ENCODE results near the gene EDN1. TPM values are rescaled to one million over a fixed set of nuclear protein-coding genes. Genes with fewer than 3 reads are reported as not detected.

EDN1 gene
- total and polyA plus RNA-seq, 10 of the 15 experiments (the other 5 are each of a cell fraction or from before 2014, with no cell fraction given), result 2.0 to 6.6 (median 3.1) TPM

DNA sequence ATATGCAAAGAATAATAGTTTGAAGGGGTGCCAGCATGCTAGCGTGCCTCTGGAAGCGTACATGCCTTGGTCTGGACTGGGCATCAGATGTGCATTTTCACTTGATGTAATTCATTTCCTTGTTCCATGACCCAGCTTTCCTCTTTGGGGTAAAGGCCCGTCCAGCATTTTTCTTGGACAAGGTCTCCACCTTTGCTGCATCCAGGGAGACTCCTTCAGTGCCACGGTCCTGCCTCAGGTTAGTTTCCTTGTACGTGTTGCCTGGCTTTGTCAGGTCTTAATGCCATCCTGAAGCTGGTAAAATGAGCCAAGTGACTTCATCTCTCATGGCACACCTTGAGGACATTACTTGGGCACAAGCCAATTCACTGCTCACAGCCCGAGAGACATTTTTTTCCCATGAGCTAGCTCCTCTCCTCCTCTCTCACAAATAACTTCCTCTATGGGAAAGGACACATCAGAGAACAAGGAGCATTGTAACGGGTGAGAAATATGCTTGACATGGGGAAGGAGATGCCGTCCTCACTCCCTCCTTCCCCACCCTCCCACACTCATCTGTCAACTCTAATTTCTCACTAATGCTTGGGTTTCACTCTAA lies 23.9 kb downstream of the EDN1 start:
- in situ Hi-C loops (cut with MboI) (no loop called here), intact Hi-C loops (cut with micrococcal nuclease; ENCODE audit: unreplicated experiment) (no loop called here)
- FAIRE-seq, result no peak
- 39% methylated on average over 8 of the region's 8 CpGs for whole genome bisulfite sequencing (ENCODE audit: insufficient coverage, insufficient replicate concordance, low lambda C conversion rate, missing lambda C conversion rate)
- Histone ChIP-seq H3K4me1 (ENCODE audit: control insufficient read depth, insufficient read depth, low read length) (no peaks in the 10 kb centered on the region), H3K27ac (ENCODE audit: control insufficient read depth, insufficient read depth) (no peak overlapping the region), H3K27me3 (replicated peaks in 1 of 2; ENCODE audit: control insufficient read depth in 2 of 2, insufficient read depth in 2 of 2, low read length in 1 of 2) (no peaks in the 10 kb centered on the region), H4K20me1 (ENCODE audit: control insufficient read depth, insufficient read depth) (no peaks in the 10 kb centered on the region), H2AFZ (ENCODE audit: control insufficient read depth, low read depth, low read length) (no peak overlapping the region), H3K4me3 (no peak overlapping the region), H3K79me2 (ENCODE audit: control insufficient read depth, insufficient read depth, low read length) (no peaks in the 10 kb centered on the region), H3K9me3 (replicated peaks; ENCODE audit: control insufficient read depth, insufficient read depth, low read length) (peaks cover 4% of the 10 kb centered on the region; the same call in 2 of the 3 replicates), H3K4me2 (ENCODE audit: control insufficient read depth, insufficient read depth) (no peak overlapping the region), H3K9ac (ENCODE audit: control insufficient read depth, insufficient read depth, low read length) (no peak overlapping the region), H3K36me3 (ENCODE audit: control insufficient read depth in 2 of 2, insufficient read depth in 2 of 2, low read length in 1 of 2) (no peaks in the 10 kb centered on the region)
- DNase-seq (ENCODE audit: low read depth, low spot score), result no peak
- TF ChIP-seq JUNB (IDR thresholded peaks at IDR 0.05) (no peak), POLR2AphosphoS2 (IDR thresholded peaks at IDR 0.05; ENCODE audit: low read depth, low read length) (no peak), CBX3 (IDR thresholded peaks at IDR 0.05; ENCODE audit: borderline replicate concordance, low read depth) (no peak), ZNF622 (IDR thresholded peaks at IDR 0.05) (no peak), HDAC6 (IDR thresholded peaks at IDR 0.05; ENCODE audit: unreplicated experiment) (no peak), BRCA1 (IDR thresholded peaks at IDR 0.05; ENCODE audit: low read depth, low read length) (no peak), MEF2B (IDR thresholded peaks at IDR 0.05; ENCODE audit: partially characterized antibody, poor library complexity, severe bottlenecking) (no peak), ESRRA (IDR thresholded peaks at IDR 0.05; ENCODE audit: low read length) (no peak), YBX1 (IDR thresholded peaks at IDR 0.05) (no peak), SREBF2 (IDR thresholded peaks at IDR 0.05; ENCODE audit: low read length) (no peak), BHLHE40 (IDR thresholded peaks at IDR 0.05; ENCODE audit: borderline replicate concordance in 1 of 2, low read depth in 2 of 2, low read length in 1 of 2) (no peak), SUZ12 (IDR thresholded peaks at IDR 0.05; ENCODE audit: unreplicated experiment) (no peak), MEF2A (IDR thresholded peaks at IDR 0.05; ENCODE audit: insufficient read depth, low read depth, low read length) (no peak), NR2F1 (conservative IDR thresholded peaks at IDR 0.05) (no peak), POU2F2 (IDR thresholded peaks at IDR 0.05; ENCODE audit: borderline replicate concordance, low read depth, low read length) (no peak)
- TF ChIP-seq, protein P1, sequence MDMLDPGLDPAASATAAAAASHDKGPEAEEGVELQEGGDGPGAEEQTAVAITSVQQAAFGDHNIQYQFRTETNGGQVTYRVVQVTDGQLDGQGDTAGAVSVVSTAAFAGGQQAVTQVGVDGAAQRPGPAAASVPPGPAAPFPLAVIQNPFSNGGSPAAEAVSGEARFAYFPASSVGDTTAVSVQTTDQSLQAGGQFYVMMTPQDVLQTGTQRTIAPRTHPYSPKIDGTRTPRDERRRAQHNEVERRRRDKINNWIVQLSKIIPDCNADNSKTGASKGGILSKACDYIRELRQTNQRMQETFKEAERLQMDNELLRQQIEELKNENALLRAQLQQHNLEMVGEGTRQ (IDR thresholded peaks at IDR 0.05; ENCODE audit: borderline replicate concordance, low read depth, low read length), result no peak
- TF ChIP-seq, protein P2, sequence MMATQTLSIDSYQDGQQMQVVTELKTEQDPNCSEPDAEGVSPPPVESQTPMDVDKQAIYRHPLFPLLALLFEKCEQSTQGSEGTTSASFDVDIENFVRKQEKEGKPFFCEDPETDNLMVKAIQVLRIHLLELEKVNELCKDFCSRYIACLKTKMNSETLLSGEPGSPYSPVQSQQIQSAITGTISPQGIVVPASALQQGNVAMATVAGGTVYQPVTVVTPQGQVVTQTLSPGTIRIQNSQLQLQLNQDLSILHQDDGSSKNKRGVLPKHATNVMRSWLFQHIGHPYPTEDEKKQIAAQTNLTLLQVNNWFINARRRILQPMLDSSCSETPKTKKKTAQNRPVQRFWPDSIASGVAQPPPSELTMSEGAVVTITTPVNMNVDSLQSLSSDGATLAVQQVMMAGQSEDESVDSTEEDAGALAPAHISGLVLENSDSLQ (IDR thresholded peaks at IDR 0.05), result no peak
- TF ChIP-seq, protein P3, sequence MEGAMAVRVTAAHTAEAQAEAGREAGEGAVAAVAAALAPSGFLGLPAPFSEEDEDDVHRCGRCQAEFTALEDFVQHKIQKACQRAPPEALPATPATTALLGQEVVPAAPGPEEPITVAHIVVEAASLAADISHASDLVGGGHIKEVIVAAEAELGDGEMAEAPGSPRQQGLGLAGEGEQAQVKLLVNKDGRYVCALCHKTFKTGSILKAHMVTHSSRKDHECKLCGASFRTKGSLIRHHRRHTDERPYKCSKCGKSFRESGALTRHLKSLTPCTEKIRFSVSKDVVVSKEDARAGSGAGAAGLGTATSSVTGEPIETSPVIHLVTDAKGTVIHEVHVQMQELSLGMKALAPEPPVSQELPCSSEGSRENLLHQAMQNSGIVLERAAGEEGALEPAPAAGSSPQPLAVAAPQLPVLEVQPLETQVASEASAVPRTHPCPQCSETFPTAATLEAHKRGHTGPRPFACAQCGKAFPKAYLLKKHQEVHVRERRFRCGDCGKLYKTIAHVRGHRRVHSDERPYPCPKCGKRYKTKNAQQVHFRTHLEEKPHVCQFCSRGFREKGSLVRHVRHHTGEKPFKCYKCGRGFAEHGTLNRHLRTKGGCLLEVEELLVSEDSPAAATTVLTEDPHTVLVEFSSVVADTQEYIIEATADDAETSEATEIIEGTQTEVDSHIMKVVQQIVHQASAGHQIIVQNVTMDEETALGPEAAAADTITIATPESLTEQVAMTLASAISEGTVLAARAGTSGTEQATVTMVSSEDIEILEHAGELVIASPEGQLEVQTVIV (IDR thresholded peaks at IDR 0.05; ENCODE audit: borderline replicate concordance, partially characterized antibody), result no peak
- RAD21 ChIA-PET (ENCODE audit: unreplicated experiment), result interaction anchor here (0.5 to 2.2 kb wide), 6 partner anchors 14 to 188 kb away, joined by 3 to 6 read pairs (median 4); no protein-coding TSS in a partner anchor
- CTCF ChIA-PET, result interaction anchor here (0.8 to 8.5 kb wide), 6 partner anchors 10 to 289 kb away, joined by 3 to 64 read pairs (median 5); no protein-coding TSS in a partner anchor
- no peak for ATAC-seq
- POLR2A ChIA-PET, result interaction anchor here (1.8 kb wide), 1 partner anchor 21 kb away, joined by 7 read pairs; no protein-coding TSS in a partner anchor
- no TSS peak for BruUV-seq (replicated peaks)
- SMC1A ChIA-PET (ENCODE audit: uncharacterized antibody, unreplicated experiment), result interaction anchor here (0.9 to 10.1 kb wide), 9 partner anchors 11 to 291 kb away, joined by 3 to 70 read pairs (median 5); no protein-coding TSS in a partner anchor
